ENCODE data around the gene MIAT. TPM values are rescaled to one million over a fixed set of nuclear protein-coding genes. Genes with fewer than 3 reads are reported as not detected.

MIAT gene
- total RNA-seq, result 0.18 and 0.86 TPM in 2 replicates

GRCh38 chr22:26656891-26657851 is at the start of gene MIAT:
Gene MIAT, plus strand, starts transcription at chr22:26657588.

GRCh38 chr22:26617271-26618199 is 39.9 kb upstream of the MIAT start, which contains the start of gene CRYBB1:
Gene CRYBB1, minus strand, starts transcription at chr22:26618027. Its CDS starts 1,708 bp downstream, at chr22:26616319.

DNA sequence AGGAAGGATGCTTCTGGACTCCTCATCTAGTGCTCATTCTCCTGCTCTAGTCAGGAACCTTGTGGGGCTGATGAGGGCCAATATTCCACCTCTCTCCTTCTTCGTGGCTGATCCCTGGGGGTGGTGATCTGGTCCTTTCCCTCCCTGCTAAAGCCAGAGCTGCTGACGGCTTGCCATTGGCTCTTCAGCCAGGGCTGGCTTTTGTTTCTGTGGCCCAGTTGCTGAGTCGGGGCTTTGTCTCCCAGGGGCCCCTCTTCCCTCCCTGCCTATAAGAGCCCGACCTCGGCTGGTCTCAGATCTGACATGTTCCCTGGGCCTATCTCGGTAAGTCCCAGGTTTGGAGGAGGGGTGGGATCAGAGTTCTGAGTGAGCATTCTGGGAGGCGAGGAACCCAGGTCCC is 35.7 kb upstream of the MIAT start, which contains the start of gene CRYBA4:
Gene CRYBA4, plus strand, starts transcription at position 301 of the 400 bp plus-strand sequence. CDS start 634 bp downstream, outside the sequence.

Other genes with a start within 250 kb of the MIAT start
- gene ASPHD2, start 228.3 kb upstream of the MIAT start, total RNA-seq, result 0.86 and 0.89 TPM in 2 replicates
- 12.4 and 22.0 TPM in 2 replicates for gene HPS4, start 173.8 kb upstream of the MIAT start, total RNA-seq
- 13.0 and 26.6 TPM in 2 replicates for gene SRRD, start 173.7 kb upstream of the MIAT start, total RNA-seq
- gene TFIP11, start 145.1 kb upstream of the MIAT start, total RNA-seq, result 22.5 and 35.8 TPM in 2 replicates
- 28.4 and 29.7 TPM in 2 replicates for gene TPST2, start 67.5 kb upstream of the MIAT start, total RNA-seq
- gene CRYBB1, start 39.6 kb upstream of the MIAT start, total RNA-seq, result not detected in 2 replicates
- gene CRYBA4, start 35.6 kb upstream of the MIAT start, total RNA-seq, result not detected in 2 replicates

All from myometrial cell (primary cell).